Measurements from ENCODE around the gene WDTC1. TPM values are rescaled to one million over a fixed set of nuclear protein-coding genes. Genes with fewer than 3 reads are reported as not detected.
"Not testable (repeated sequence)": the region's sequence is repeated elsewhere in the genome, so short reads cannot be mapped to it uniquely, and the experiment has no call there.

The WDTC1 gene
- total RNA-seq, 1 experiment from 2014 or later: 20.9 TPM

- no TSS peak for BruUV-seq (replicated peaks)
- Histone ChIP-seq H3K9me3 (ENCODE audit: low read depth, low read length, poor library complexity, severe bottlenecking) (no peaks in the 10 kb centered on the region), H3K36me3 (ENCODE audit: insufficient read depth, low read length, poor library complexity, severe bottlenecking) (no peaks in the 10 kb centered on the region), H3K27ac (ENCODE audit: low read depth, low read length, poor library complexity, severe bottlenecking) (no peak overlapping the region), H3K27me3 (replicated peaks; ENCODE audit: insufficient read depth, low read depth, low read length, poor library complexity) (no peaks in the 10 kb centered on the region), H3K4me3 (ENCODE audit: low read depth, low read length, poor library complexity, severe bottlenecking) (no peak overlapping the region), H3K4me1 (ENCODE audit: insufficient read depth, low read length, poor library complexity, severe bottlenecking) (no peaks in the 10 kb centered on the region)
- CTCF ChIA-PET: no interaction called here
- POLR2A ChIA-PET (ENCODE audit: low non-redundant PET): no interaction called here
- TF ChIP-seq EZH2 (IDR thresholded peaks at IDR 0.05; ENCODE audit: borderline replicate concordance, low read depth, low read length, poor library complexity, severe bottlenecking) (no peak), CTCF (conservative IDR thresholded peaks at IDR 0.05; ENCODE audit: low read depth, low read length) (no peak)
- no peak for DNase-seq (ENCODE audit: low spot score)
- intact Hi-C loops (cut with micrococcal nuclease; ENCODE audit: unreplicated experiment): loop anchor here (2.0 kb wide), 1 partner anchor 240 kb away; no protein-coding TSS in a partner anchor
Measured at GRCh38 chr1:27285274-27285660, 50.8 kb downstream of the WDTC1 start.

GRCh38 chr1:27285821-27286220 lies 51.4 kb downstream of the WDTC1 start:
- BruUV-seq (replicated peaks); H3K27me3 ChIP-seq (replicated peaks; ENCODE audit: insufficient read depth, low read depth, low read length, poor library complexity); H3K4me1 ChIP-seq (ENCODE audit: insufficient read depth, low read length, poor library complexity, severe bottlenecking); H3K9me3 ChIP-seq (ENCODE audit: low read depth, low read length, poor library complexity, severe bottlenecking); POLR2A ChIA-PET (ENCODE audit: low non-redundant PET); H3K4me3 ChIP-seq (ENCODE audit: low read depth, low read length, poor library complexity, severe bottlenecking); H3K36me3 ChIP-seq (ENCODE audit: insufficient read depth, low read length, poor library complexity, severe bottlenecking); H3K27ac ChIP-seq (ENCODE audit: low read depth, low read length, poor library complexity, severe bottlenecking); DNase-seq (ENCODE audit: low spot score): not testable (repeated sequence)
- CTCF ChIA-PET: interaction anchor here (0.6 kb wide), 1 partner anchor 249 kb away, joined by 3 read pairs; no protein-coding TSS in a partner anchor
- intact Hi-C loops (cut with micrococcal nuclease; ENCODE audit: unreplicated experiment): loop anchor here (2.0 kb wide), 1 partner anchor 241 kb away; no protein-coding TSS in a partner anchor

- DNase-seq (ENCODE audit: low spot score); H3K27ac ChIP-seq (ENCODE audit: low read depth, low read length, poor library complexity, severe bottlenecking); CTCF ChIA-PET; POLR2A ChIA-PET (ENCODE audit: low non-redundant PET); H3K36me3 ChIP-seq (ENCODE audit: insufficient read depth, low read length, poor library complexity, severe bottlenecking); H3K4me1 ChIP-seq (ENCODE audit: insufficient read depth, low read length, poor library complexity, severe bottlenecking); H3K4me3 ChIP-seq (ENCODE audit: low read depth, low read length, poor library complexity, severe bottlenecking); H3K9me3 ChIP-seq (ENCODE audit: low read depth, low read length, poor library complexity, severe bottlenecking); BruUV-seq (replicated peaks); H3K27me3 ChIP-seq (replicated peaks; ENCODE audit: insufficient read depth, low read depth, low read length, poor library complexity); intact Hi-C loops (cut with micrococcal nuclease; ENCODE audit: unreplicated experiment): not testable (repeated sequence)
Measured at GRCh38 chr1:27289125-27289524, 54.7 kb downstream of the WDTC1 start.

- Histone ChIP-seq H3K36me3 (ENCODE audit: insufficient read depth, low read length, poor library complexity, severe bottlenecking) (no peaks in the 10 kb centered on the region), H3K9me3 (ENCODE audit: low read depth, low read length, poor library complexity, severe bottlenecking) (no peaks in the 10 kb centered on the region), H3K27ac (ENCODE audit: low read depth, low read length, poor library complexity, severe bottlenecking) (no peak overlapping the region), H3K27me3 (replicated peaks; ENCODE audit: insufficient read depth, low read depth, low read length, poor library complexity) (no peaks in the 10 kb centered on the region), H3K4me3 (ENCODE audit: low read depth, low read length, poor library complexity, severe bottlenecking) (no peak overlapping the region), H3K4me1 (ENCODE audit: insufficient read depth, low read length, poor library complexity, severe bottlenecking) (no peaks in the 10 kb centered on the region)
- ChIA-PET POLR2A (ENCODE audit: low non-redundant PET) (no interaction called here), CTCF (no interaction called here)
- TF ChIP-seq CTCF (conservative IDR thresholded peaks at IDR 0.05; ENCODE audit: low read depth, low read length) (no peak), EZH2 (IDR thresholded peaks at IDR 0.05; ENCODE audit: borderline replicate concordance, low read depth, low read length, poor library complexity, severe bottlenecking) (no peak)
- intact Hi-C loops (cut with micrococcal nuclease; ENCODE audit: unreplicated experiment): no loop called here
- no TSS peak for BruUV-seq (replicated peaks)
- no peak for DNase-seq (ENCODE audit: low spot score)
Measured at GRCh38 chr1:27290581-27290980, 56.1 kb downstream of the WDTC1 start.

Measured in A673 (cell line).